Measurements from ENCODE around the gene CIC. TPM values are rescaled to one million over a fixed set of nuclear protein-coding genes. Genes with fewer than 3 reads are reported as not detected.

Gene CIC
- total RNA-seq, 6 experiments from 2014 or later, result 67.6 to 75.4 (median 73.7) TPM

DNA sequence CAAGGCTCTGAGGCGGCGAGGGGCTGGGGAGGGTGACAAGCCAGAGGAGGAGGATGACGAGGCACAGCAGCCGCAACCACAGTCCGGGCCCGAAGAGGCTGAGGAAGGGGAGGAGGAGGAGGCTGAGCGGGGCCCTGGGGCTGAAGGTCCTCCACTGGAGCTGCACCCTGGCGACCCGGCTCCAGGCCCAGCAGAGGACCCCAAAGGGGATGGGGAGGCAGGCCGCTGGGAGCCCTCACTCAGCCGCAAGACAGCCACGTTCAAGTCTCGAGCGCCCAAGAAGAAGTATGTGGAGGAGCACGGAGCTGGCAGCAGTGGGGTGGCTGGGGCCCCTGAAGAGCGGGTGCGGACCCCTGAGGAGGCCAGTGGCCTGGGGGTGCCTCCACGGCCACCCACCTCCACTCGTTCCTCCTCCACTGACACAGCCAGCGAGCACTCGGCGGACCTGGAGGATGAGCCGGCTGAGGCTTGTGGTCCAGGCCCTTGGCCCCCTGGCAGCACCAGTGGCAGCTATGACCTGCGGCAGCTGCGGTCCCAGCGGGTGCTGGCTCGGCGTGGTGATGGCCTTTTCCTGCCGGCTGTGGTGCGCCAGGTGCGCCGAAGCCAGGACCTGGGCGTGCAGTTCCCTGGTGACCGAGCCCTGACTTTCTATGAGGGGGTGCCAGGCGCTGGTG is 2.9 kb downstream of the CIC start:
- no peak for DNase-seq
- Mint-ChIP-seq H3K36me3 (ENCODE audit: low read depth) (peaks cover 19% of the 10 kb centered on the region), H3K4me3 (no peak overlapping the region), H3K27me3 (ENCODE audit: insufficient read depth) (peaks cover 5% of the 10 kb centered on the region), H3K27ac (no peak overlapping the region), H3K4me1 (ENCODE audit: low read depth) (peaks cover 46% of the 10 kb centered on the region), H3K9me3 (no peaks in the 10 kb centered on the region)
- TF ChIP-seq, protein P1, sequence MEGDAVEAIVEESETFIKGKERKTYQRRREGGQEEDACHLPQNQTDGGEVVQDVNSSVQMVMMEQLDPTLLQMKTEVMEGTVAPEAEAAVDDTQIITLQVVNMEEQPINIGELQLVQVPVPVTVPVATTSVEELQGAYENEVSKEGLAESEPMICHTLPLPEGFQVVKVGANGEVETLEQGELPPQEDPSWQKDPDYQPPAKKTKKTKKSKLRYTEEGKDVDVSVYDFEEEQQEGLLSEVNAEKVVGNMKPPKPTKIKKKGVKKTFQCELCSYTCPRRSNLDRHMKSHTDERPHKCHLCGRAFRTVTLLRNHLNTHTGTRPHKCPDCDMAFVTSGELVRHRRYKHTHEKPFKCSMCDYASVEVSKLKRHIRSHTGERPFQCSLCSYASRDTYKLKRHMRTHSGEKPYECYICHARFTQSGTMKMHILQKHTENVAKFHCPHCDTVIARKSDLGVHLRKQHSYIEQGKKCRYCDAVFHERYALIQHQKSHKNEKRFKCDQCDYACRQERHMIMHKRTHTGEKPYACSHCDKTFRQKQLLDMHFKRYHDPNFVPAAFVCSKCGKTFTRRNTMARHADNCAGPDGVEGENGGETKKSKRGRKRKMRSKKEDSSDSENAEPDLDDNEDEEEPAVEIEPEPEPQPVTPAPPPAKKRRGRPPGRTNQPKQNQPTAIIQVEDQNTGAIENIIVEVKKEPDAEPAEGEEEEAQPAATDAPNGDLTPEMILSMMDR (IDR thresholded peaks at IDR 0.05), result no peak

- no peak overlapping the region for H3K27ac Mint-ChIP-seq
- peaks cover 19% of the 10 kb centered on the region for H3K36me3 Mint-ChIP-seq (ENCODE audit: low read depth)
- DNase-seq, result no peak
- peaks cover 9% of the 10 kb centered on the region for H3K27me3 Mint-ChIP-seq (ENCODE audit: insufficient read depth)
- no peak overlapping the region for H3K4me3 Mint-ChIP-seq
- H3K9me3 Mint-ChIP-seq, result no peaks in the 10 kb centered on the region
- TF ChIP-seq, protein P1 (IDR thresholded peaks at IDR 0.05), result no peak
- H3K4me1 Mint-ChIP-seq (ENCODE audit: low read depth), result peaks cover 51% of the 10 kb centered on the region
Measured at GRCh38 chr19:42272535-42272897, 3.5 kb downstream of the CIC start.

DNA sequence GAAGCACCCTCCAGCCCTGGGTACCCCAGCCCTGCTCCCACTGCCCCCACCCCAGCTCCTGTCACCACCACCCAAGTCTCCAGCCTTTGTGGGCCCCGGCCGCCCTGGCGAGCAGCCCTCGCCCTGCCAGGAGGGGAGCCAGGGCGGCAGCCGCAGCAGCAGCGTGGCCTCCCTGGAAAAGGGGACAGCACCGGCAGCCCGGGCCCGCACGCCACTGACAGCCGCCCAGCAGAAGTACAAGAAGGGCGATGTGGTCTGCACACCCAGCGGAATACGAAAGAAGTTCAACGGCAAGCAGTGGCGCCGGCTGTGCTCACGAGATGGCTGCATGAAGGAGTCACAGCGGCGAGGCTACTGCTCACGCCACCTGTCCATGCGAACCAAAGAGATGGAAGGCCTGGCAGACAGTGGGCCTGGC is 3.9 kb downstream of the CIC start:
- Mint-ChIP-seq H3K9me3 (no peaks in the 10 kb centered on the region), H3K4me3 (no peak overlapping the region)

GRCh38 chr19:42273407-42274064 is 4.5 kb downstream of the CIC start:
- no peak overlapping the region for H3K4me3 Mint-ChIP-seq
- TF ChIP-seq, protein P1 (IDR thresholded peaks at IDR 0.05), result no peak
- no peak overlapping the region for H3K27ac Mint-ChIP-seq
- DNase-seq, result no peak
- H3K9me3 Mint-ChIP-seq, result no peaks in the 10 kb centered on the region
- peaks cover 60% of the 10 kb centered on the region for H3K4me1 Mint-ChIP-seq (ENCODE audit: low read depth)
- peaks cover 9% of the 10 kb centered on the region for H3K27me3 Mint-ChIP-seq (ENCODE audit: insufficient read depth)
- H3K36me3 Mint-ChIP-seq (ENCODE audit: low read depth), result peaks cover 23% of the 10 kb centered on the region

More for the DNA sequence above, 3.9 kb downstream of the CIC start:
- H3K36me3 Mint-ChIP-seq (ENCODE audit: low read depth), result peaks cover 19% of the 10 kb centered on the region
- no peak for DNase-seq
- peaks cover 55% of the 10 kb centered on the region for H3K4me1 Mint-ChIP-seq (ENCODE audit: low read depth)
- peaks cover 9% of the 10 kb centered on the region for H3K27me3 Mint-ChIP-seq (ENCODE audit: insufficient read depth)
- TF ChIP-seq, protein P1 (IDR thresholded peaks at IDR 0.05), result no peak
- H3K27ac Mint-ChIP-seq, result no peak overlapping the region

DNA sequence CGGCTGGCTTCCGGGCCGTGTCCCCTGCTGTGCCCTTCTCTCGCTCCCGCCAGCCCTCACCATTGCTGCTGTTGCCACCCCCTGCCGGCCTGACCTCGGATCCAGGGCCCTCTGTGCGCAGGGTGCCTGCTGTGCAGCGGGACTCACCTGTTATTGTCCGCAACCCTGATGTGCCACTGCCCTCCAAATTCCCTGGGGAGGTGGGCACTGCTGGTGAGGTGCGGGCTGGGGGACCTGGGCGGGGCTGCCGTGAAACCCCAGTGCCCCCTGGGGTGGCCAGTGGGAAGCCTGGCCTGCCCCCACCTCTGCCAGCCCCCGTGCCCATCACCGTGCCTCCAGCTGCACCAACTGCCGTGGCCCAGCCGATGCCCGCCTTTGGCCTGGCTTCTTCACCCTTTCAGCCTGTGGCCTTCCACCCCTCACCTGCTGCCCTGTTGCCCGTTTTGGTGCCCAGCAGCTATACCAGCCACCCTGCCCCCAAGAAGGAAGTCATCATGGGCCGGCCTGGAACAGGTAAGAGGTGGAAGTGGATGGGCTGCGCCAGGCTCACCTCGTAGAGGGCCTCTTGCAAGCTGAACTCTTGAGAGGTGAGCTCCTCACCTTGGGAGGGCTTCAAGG is 5.1 kb downstream of the CIC start:
- Mint-ChIP-seq H3K27me3 (ENCODE audit: insufficient read depth) (peaks cover 9% of the 10 kb centered on the region), H3K4me1 (ENCODE audit: low read depth) (peaks cover 67% of the 10 kb centered on the region), H3K36me3 (ENCODE audit: low read depth) (peaks cover 25% of the 10 kb centered on the region), H3K27ac (peak overlapping the region; percentile 65; the same call in 1 of the 2 replicates), H3K9me3 (no peaks in the 10 kb centered on the region), H3K4me3 (no peak overlapping the region)
- DNase-seq, result no peak
- TF ChIP-seq, protein P1 (IDR thresholded peaks at IDR 0.05), result no peak
